GM04503 (cell line): ENCODE measurements around the gene INAFM2.

Source experiments
- DNase-seq: peaks from one replicate; pipeline ENCODE4 v3.0.0-alpha.2; 2012; ENCODE audit warnings: low read depth

Gene INAFM2

GRCh38 chr15:40365016-40365415, 41.5 kb downstream of the INAFM2 start:
- DNase-seq, result no peak

- DNase-seq, result no peak
These were observed 42.3 kb downstream of the INAFM2 start for GRCh38 chr15:40365624-40366456.

- DNase-seq, result no peak
These were observed 43.2 kb downstream of the INAFM2 start for GRCh38 chr15:40366457-40367370.

DNA sequence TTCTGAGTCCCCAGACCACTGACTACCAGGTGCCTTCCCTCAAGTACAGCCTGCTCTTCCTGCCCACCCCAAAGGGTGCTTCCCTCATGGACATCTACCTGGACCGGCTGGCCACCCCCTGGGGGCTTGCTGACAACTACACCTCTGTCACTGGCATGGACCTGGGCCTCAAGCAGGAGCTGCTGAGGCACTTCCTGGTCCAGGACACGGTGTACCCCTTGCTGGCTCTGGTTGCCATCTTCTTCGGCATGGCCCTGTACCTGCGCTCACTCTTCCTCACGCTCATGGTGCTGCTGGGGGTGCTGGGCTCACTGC, 43.8 kb downstream of the INAFM2 start:
- DNase-seq, result no peak

DNA sequence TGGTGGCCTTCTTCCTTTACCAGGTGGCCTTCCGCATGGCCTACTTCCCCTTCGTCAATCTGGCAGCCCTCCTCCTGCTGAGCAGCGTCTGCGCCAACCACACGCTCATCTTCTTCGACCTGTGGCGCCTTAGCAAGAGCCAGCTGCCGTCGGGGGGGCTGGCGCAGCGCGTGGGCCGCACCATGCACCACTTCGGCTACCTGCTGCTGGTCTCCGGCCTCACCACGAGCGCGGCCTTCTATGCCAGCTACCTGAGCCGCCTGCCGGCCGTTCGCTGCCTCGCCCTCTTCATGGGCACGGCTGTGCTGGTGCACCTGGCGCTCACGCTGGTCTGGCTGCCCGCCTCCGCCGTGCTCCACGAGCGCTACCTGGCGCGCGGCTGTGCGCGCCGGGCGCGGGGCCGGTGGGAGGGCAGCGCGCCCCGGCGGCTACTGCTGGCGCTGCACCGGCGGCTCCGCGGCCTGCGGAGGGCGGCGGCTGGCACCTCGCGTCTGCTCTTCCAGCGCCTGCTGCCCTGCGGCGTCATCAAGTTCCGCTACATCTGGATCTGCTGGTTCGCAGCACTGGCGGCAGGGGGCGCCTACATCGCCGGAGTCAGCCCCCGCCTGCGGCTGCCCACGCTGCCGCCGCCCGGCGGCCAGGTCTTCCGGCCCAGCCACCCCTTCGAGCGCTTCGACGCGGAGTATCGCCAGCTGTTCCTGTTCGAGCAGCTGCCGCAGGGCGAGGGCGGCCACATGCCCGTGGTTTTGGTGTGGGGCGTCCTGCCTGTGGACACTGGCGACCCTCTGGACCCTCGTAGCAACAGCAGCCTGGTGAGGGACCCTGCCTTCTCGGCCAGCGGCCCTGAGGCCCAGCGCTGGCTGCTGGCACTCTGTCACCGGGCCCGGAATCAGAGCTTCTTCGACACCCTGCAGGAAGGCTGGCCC, 44.5 kb downstream of the INAFM2 start:
- DNase-seq, result no peak

- DNase-seq, result no peak
These were observed 45.4 kb downstream of the INAFM2 start for GRCh38 chr15:40368719-40369473.

GRCh38 chr15:40369474-40369869, 46.0 kb downstream of the INAFM2 start:
- DNase-seq, result no peak

DNA sequence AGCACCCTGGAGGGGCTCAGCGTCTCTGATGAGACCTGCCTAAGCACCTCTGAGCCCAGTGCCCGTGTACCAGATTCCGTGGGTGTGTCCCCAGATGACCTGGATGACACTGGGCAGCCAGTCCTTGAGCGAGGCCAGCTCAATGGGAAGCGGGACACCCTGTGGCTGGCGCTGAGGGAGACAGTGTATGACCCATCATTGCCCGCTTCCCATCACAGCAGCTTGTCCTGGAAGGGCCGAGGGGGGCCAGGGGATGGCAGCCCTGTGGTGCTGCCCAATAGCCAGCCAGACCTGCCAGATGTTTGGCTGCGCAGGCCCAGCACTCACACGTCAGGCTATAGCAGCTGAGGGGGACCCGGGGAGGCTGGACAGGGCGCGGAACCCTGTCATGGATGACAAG, 46.5 kb downstream of the INAFM2 start:
- DNase-seq, result no peak

DNA sequence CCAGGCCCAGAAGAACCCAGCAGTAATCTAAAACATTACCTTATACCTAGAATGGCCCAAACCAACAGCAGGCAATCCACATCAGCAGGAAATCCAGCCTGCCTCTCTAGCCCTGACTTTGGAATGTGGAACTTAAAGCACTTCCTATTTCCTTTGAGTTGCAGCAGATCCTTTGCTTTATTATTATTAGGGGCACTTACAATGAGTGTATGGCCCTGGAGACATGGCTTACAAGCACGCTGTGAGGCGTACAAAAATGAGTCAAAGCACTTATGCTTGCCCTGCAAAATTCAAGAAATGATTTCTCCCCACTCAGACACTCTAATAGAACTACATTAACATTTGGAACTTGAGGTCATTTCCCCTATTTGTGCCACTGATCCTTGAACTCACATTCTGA, 49.5 kb downstream of the INAFM2 start:
- no peak for DNase-seq
